PFSK-1 (cell line): ENCODE results near the gene KRTAP5-7.

ENCODE experiments used
- POLR2AphosphoS5 ChIP-seq: IDR thresholded peaks from 2 replicates; pipeline ENCODE4 v1.6.1; 2012; ENCODE audit warnings: low read depth, mild to moderate bottlenecking, control low read depth, low read length, moderate library complexity
- REST ChIP-seq, 2 experiments: IDR thresholded peaks; 2 replicates each; pipeline versions ENCODE4 v1.6.1 to v1.8.0; 2011 to 2012; ENCODE audit warnings: low read depth in 2 of 2, low read length in 2 of 2, control low read depth in 1 of 2, inconsistent platforms in 1 of 2, mild to moderate bottlenecking in 1 of 2, moderate library complexity in 1 of 2; ENCODE audit not compliant: insufficient read depth in 1 of 2
- SIN3A ChIP-seq: IDR thresholded peaks from 2 replicates; pipeline ENCODE4 v1.6.1; 2012; ENCODE audit warnings: mild to moderate bottlenecking, low read length, moderate library complexity, borderline replicate concordance; ENCODE audit not compliant: insufficient read depth

- TF ChIP-seq REST (IDR thresholded peaks at IDR 0.05; ENCODE audit: insufficient read depth in 1 of 2, low read depth in 2 of 2, low read length in 2 of 2) (no peak), POLR2AphosphoS5 (no peak), SIN3A (no peak)
Measured at GRCh38 chr11:71565263-71565662, 38.2 kb downstream of the KRTAP5-7 start, which contains the start of gene KRTAP5-10.
